ENCODE measurements around the gene NEUROD6. TPM values are rescaled to one million over a fixed set of nuclear protein-coding genes. Genes with fewer than 3 reads are reported as not detected.

NEUROD6 gene
- total RNA-seq, 1 donor = not detected

DNA sequence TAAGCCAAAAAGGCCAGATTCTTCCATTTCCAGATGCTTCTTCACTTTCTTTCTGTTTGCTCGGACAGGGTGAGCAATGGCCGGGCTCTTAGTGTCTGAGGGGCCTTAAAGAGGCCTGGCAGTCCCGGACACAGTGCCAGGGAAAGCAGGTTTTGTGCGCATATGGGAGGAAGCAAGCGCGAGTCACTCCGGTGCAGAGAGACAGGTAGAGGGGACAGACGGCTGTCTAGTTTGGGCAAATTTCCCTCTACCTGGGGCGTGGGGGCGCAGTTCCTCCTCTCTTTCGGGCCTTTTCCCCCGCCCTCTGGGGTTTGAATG is 4.7 kb downstream of the NEUROD6 start:
- no peak for DNase-seq (ENCODE audit: low read depth)
- no peak overlapping the region for H3K4me3 ChIP-seq (ENCODE audit: low read depth, low read length)
- TF ChIP-seq, protein P1, sequence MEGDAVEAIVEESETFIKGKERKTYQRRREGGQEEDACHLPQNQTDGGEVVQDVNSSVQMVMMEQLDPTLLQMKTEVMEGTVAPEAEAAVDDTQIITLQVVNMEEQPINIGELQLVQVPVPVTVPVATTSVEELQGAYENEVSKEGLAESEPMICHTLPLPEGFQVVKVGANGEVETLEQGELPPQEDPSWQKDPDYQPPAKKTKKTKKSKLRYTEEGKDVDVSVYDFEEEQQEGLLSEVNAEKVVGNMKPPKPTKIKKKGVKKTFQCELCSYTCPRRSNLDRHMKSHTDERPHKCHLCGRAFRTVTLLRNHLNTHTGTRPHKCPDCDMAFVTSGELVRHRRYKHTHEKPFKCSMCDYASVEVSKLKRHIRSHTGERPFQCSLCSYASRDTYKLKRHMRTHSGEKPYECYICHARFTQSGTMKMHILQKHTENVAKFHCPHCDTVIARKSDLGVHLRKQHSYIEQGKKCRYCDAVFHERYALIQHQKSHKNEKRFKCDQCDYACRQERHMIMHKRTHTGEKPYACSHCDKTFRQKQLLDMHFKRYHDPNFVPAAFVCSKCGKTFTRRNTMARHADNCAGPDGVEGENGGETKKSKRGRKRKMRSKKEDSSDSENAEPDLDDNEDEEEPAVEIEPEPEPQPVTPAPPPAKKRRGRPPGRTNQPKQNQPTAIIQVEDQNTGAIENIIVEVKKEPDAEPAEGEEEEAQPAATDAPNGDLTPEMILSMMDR (IDR thresholded peaks at IDR 0.05; ENCODE audit: insufficient read depth, low read length) = no peak

DNA sequence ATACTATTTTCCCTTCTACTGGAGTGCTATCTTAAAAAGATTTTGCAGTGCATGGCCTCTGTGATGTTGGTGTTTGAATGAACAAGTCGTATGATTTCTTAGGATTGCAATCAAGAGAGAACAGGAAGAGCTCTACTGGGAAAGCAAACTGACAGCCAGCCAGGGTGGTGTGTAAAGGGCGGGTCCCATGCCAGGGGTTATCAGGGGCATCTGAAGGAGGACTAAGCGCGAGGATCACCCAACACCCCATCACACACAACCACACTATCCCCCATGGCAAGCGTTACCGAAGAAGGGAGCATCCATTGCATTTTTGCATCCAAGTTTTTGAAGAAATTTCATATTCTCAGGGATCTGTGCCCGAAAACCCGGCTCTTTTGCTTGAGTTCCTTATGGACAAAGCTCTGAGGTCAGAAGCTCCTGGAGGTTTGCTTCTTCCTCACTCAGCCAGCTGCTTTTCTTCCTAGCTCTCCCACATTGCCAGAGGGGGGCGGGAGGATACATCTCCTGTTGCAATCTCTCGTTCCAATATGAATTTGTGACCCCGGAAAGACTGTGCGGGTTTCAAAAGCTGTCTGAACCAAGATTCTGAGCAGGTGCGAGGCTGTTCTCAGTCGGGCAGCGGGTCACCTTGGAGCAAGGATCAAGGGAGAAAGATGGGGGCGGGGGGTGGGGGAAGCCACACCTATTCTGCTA is 5.2 kb downstream of the NEUROD6 start:
- no peak overlapping the region for H3K4me3 ChIP-seq (ENCODE audit: low read depth, low read length)
- TF ChIP-seq, protein P1 (IDR thresholded peaks at IDR 0.05; ENCODE audit: insufficient read depth, low read length) = no peak
- DNase-seq (ENCODE audit: low read depth) = no peak

DNA sequence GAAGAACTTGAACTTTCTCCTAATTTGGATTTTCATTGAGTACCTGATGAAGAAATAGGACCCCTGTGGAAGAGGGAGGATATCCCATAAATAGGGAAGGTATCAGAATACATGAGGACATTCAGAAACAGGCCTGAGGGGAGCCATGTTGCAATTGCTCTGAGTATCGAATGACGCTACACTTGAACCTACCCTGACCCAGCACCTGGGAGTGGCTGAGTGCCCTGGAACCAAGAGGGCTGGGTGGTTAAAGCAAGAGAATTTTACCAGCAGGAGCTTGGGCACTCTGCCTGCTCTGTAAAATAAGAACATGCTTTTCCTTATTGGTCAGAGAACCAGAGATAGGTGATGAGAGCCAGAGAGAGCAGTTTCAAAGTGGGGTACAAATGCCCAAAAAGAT is 7.2 kb downstream of the NEUROD6 start:
- TF ChIP-seq, protein P1 (IDR thresholded peaks at IDR 0.05; ENCODE audit: insufficient read depth, low read length) = no peak
- DNase-seq (ENCODE audit: low read depth) = no peak
- no peak overlapping the region for H3K4me3 ChIP-seq (ENCODE audit: low read depth, low read length)

DNA sequence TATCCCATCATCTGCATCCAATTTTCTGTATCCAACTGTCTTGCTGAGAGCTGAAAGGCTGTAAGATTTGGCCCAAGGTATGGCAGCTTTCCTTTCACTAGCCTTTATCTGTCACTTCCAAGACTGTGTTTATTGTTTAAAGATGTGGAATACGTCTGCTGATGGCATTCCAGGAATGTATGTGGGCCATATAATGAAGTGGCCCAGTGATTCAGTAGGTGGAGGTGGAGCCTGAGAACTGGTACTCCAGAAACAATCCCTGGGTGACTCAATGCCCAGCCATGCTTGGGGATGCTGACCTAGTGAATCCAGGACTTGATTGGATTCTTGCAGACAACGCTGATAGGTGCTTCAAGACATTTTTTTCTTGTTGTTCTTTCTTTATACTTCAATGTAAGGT is 13.5 kb downstream of the NEUROD6 start:
- TF ChIP-seq, protein P1 (IDR thresholded peaks at IDR 0.05; ENCODE audit: insufficient read depth, low read length) = no peak
- H3K4me3 ChIP-seq (ENCODE audit: low read depth, low read length) = no peak overlapping the region
- DNase-seq (ENCODE audit: low read depth) = peak; percentile 3

DNA sequence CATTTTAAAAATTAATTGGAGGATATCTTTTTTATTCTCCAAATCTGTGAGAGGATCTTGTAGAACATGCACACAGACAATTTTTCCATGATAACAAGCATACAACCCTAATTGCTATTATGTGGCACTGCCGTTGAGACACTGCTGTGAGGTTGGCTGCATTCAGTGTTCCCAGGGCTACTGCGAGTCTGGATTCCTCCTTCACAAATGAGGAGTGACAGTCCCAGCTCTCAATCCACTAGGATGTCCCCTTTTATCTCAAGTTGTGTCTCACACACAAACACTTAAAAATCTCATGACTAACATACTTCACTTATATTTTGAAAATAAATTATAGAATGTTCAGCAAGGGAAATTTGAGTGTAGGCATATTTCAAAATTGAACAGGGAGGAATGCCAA is 14.1 kb downstream of the NEUROD6 start:
- H3K4me3 ChIP-seq (ENCODE audit: low read depth, low read length) = no peak overlapping the region
- DNase-seq (ENCODE audit: low read depth) = no peak
- TF ChIP-seq, protein P1 (IDR thresholded peaks at IDR 0.05; ENCODE audit: insufficient read depth, low read length) = no peak

DNA sequence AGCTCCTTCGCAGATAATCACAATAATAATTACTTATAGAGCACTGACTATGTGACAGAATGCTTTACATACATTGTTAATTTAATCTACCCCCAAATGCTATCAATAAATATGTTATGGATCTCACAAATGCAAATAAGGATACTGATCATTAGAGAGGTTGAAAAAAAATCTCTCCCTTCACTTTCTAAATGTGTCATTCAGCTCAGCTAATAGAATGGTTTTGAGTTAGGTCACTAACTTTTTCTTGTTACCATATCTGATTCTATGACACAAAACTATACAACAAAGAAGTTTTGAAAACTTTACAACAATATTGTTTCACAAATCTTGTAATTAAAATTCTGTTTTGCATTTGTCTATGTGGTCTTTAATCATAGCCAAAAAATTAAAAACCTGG is 17.4 kb downstream of the NEUROD6 start:
- no peak for DNase-seq (ENCODE audit: low read depth)
- TF ChIP-seq, protein P1 (IDR thresholded peaks at IDR 0.05; ENCODE audit: insufficient read depth, low read length) = no peak
- no peak overlapping the region for H3K4me3 ChIP-seq (ENCODE audit: low read depth, low read length)

DNA sequence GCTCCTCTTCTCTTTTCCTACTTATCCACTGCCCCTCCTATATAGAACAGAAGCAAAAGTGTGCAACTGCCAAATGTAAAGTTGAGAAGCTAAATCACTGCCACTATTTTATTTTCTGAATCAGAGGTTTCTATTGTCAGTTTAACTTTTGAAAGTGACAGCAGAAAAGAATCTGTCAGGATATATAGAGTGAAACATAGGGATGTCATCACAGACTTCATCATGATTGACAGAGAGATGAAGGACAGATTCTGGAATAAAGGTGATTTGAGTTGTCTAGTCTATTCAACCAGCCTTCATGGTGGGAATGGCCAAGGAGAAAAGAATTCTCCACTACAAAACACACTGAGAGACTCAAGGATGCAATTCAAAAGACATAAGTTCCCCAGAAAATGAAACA is 19.9 kb downstream of the NEUROD6 start:
- TF ChIP-seq, protein P1 (IDR thresholded peaks at IDR 0.05; ENCODE audit: insufficient read depth, low read length) = no peak
- no peak for DNase-seq (ENCODE audit: low read depth)
- H3K4me3 ChIP-seq (ENCODE audit: low read depth, low read length) = no peak overlapping the region

Measured in fibroblast of the aortic adventitia (primary cell).